CD8-positive, alpha-beta memory T cell (primary cell): ENCODE results near the gene TAX1BP1. TPM values are rescaled to one million over a fixed set of nuclear protein-coding genes. Genes with fewer than 3 reads are reported as not detected.

Experiments used
- CTCF ChIA-PET: fragments of 350-600 bp; sonication (Branson Sonifier 250); formaldehyde crosslinking; loops from one replicate; lab custom pipeline; 2021; ENCODE audit warnings: antibody characterized with exemption; lab: Charles Lee
- POLR2A ChIA-PET: fragments of 350-600 bp; sonication (Branson Sonifier 250); formaldehyde crosslinking; loops from one replicate; lab custom pipeline; 2021; ENCODE audit warnings: antibody characterized with exemption; lab: Charles Lee
- DNase-seq, 5 donors: peaks; one replicate each; pipeline versions ENCODE4 v3.0.0 to v3.0.0-alpha.2; 2020 to 2022; ENCODE audit warnings: mixed read lengths in 1 of 5
- H3K27ac ChIP-seq: one replicate; pipeline ENCODE4 v1.7.0; 2013; ENCODE audit warnings: low read depth, mild to moderate bottlenecking, low read length, moderate library complexity
- H3K27me3 ChIP-seq: 2 replicates; pipeline ENCODE4 v1.7.0; 2013; ENCODE audit warnings: low read length, mild to moderate bottlenecking; ENCODE audit not compliant: insufficient read depth, poor library complexity, severe bottlenecking
- H3K36me3 ChIP-seq: 2 replicates; pipeline ENCODE4 v1.7.0; 2013; ENCODE audit warnings: mild to moderate bottlenecking, low read length, moderate library complexity; ENCODE audit not compliant: insufficient read depth
- H3K4me1 ChIP-seq: 2 replicates; pipeline ENCODE4 v1.7.0; 2013; ENCODE audit warnings: mild to moderate bottlenecking, low read length, moderate library complexity; ENCODE audit not compliant: insufficient read depth
- H3K4me3 ChIP-seq: 2 replicates; pipeline ENCODE4 v1.7.0; 2013; ENCODE audit warnings: mild to moderate bottlenecking, low read length
- H3K9me3 ChIP-seq: 2 replicates; pipeline ENCODE4 v1.7.0; 2013; ENCODE audit warnings: mild to moderate bottlenecking, low read length
- H3K27ac Mint-ChIP-seq, 8 donors: one replicate each; pipeline ENCODE4 v1.8.0; 2020 to 2021; ENCODE audit warnings: mixed read lengths in 8 of 8, mild to moderate bottlenecking in 6 of 8, inconsistent platforms in 3 of 8, moderate library complexity in 3 of 8
- H3K27me3 Mint-ChIP-seq, 2 donors: one replicate each; pipeline ENCODE4 v1.8.0; 2020 to 2021; ENCODE audit warnings: mixed read lengths in 2 of 2, mild to moderate bottlenecking in 1 of 2, moderate library complexity in 1 of 2
- H3K36me3 Mint-ChIP-seq, 3 donors: one replicate each; pipeline ENCODE4 v1.8.0; 2020 to 2021; ENCODE audit warnings: mixed read lengths in 3 of 3, inconsistent platforms in 1 of 3, mild to moderate bottlenecking in 1 of 3
- H3K4me1 Mint-ChIP-seq, 3 donors: one replicate each; pipeline ENCODE4 v1.8.0; 2020 to 2021; ENCODE audit warnings: mixed read lengths in 3 of 3, inconsistent platforms in 1 of 3, mild to moderate bottlenecking in 1 of 3
- H3K4me3 Mint-ChIP-seq, 7 donors: one replicate each; pipeline ENCODE4 v1.8.0; 2020 to 2021; ENCODE audit warnings: mixed read lengths in 7 of 7, mild to moderate bottlenecking in 6 of 7, moderate library complexity in 4 of 7, inconsistent platforms in 2 of 7
- H3K9me3 Mint-ChIP-seq, 5 donors: one replicate each; pipeline ENCODE4 v1.8.0; 2020 to 2022; ENCODE audit warnings: mixed read lengths in 5 of 5, mild to moderate bottlenecking in 3 of 5, moderate library complexity in 2 of 5, inconsistent platforms in 1 of 5
- polyA plus RNA-seq: library from polyadenylated mRNA; unstranded; fragments of 300-500 nt; fragmentation: Illumina TruSeq; gene quantifications from one replicate; pipeline ENCODE4 v1.2.3, GENCODE V29; 2021
- total RNA-seq, 2 experiments: library from RNA; stranded (reverse); gene quantifications; one replicate each; pipeline ENCODE4 v1.2.3, GENCODE V29; 2021

Gene TAX1BP1
- total and polyA plus RNA-seq, 3 experiments from 2014 or later, result 80.8 to 135 (median 82.1) TPM

DNA sequence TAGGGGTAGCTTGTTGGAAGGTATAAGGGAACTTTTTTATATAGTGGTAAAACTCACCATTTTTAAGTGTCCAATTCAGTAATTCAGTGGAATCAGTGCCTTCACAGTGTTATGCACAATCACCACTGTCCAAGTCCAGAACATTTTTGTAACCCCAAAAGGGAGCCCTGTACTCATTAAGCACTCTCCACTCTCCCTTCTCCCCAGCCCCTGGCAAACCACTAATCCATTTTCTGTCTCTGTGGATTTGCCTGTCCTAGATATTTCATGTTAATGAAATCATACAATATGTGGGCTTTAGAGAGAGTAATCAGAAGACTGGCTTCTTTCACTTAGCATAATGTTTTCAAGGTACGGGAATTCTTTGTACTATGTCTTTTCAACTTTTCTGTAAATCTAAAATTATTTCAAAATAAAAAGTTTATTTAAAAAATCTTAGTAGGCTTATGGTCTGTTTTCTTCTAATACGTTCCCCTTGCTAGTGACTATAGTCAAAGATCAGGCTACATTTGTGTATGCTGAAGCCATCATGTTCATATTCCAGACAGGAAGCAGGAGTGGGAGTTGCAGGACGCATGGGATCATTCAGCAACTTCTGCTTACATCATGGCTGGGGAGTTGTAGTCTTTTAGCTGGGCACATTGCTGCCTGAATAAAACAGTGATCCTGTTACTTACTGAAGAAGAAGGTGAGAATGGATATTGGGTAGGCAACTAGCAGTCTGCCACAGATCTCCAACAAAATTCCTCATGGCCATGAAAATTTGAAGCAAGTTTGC lies 35.4 kb upstream of the TAX1BP1 start:
- H3K4me3 ChIP-seq, result no peak overlapping the region
- no peak overlapping the region for H3K4me3 Mint-ChIP-seq
- H3K9me3 Mint-ChIP-seq, result no peaks in the 10 kb centered on the region
- ChIA-PET CTCF (no interaction called here), POLR2A (no interaction called here)
- H3K4me1 Mint-ChIP-seq, result no peaks in the 10 kb centered on the region
- no peak overlapping the region for H3K27ac ChIP-seq
- no peak for DNase-seq
- H3K9me3 ChIP-seq, result no peaks in the 10 kb centered on the region
- peaks cover 12 to 31% of the 10 kb centered on the region in 2 donors for H3K27me3 Mint-ChIP-seq
- H3K4me1 ChIP-seq, result no peaks in the 10 kb centered on the region
- no peaks in the 10 kb centered on the region for H3K36me3 ChIP-seq
- no peak overlapping the region for H3K27ac Mint-ChIP-seq
- no peaks in the 10 kb centered on the region for H3K36me3 Mint-ChIP-seq
- no peaks in the 10 kb centered on the region for H3K27me3 ChIP-seq

DNA sequence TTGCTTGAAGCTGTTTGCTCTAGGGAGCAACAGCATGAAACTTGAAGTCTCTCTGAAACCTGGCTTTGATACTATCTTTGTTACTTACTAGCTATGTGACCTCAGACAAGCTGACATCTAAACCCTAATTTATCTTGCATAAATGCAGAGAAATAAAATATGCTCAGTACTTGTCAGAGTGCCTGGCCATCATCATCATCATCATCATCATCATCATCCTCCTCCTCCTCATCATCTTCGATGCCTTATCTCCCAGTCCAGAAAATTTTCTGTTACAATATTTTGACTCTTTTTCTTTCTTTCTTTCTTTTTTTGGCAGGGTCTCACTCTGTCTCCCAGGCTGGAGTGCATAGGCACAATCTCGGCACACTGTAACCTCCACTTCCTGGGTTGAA lies 34.8 kb upstream of the TAX1BP1 start:
- Mint-ChIP-seq H3K27me3 (peaks cover 12 to 31% of the 10 kb centered on the region in 2 donors), H3K27ac (no peak overlapping the region), H3K9me3 (no peaks in the 10 kb centered on the region), H3K36me3 (no peaks in the 10 kb centered on the region), H3K4me3 (no peak overlapping the region), H3K4me1 (no peaks in the 10 kb centered on the region)
- Histone ChIP-seq H3K27ac (no peak overlapping the region), H3K4me1 (no peaks in the 10 kb centered on the region), H3K36me3 (no peaks in the 10 kb centered on the region), H3K27me3 (no peaks in the 10 kb centered on the region), H3K9me3 (no peaks in the 10 kb centered on the region), H3K4me3 (no peak overlapping the region)
- no peak for DNase-seq
- ChIA-PET POLR2A (no interaction called here), CTCF (no interaction called here)

DNA sequence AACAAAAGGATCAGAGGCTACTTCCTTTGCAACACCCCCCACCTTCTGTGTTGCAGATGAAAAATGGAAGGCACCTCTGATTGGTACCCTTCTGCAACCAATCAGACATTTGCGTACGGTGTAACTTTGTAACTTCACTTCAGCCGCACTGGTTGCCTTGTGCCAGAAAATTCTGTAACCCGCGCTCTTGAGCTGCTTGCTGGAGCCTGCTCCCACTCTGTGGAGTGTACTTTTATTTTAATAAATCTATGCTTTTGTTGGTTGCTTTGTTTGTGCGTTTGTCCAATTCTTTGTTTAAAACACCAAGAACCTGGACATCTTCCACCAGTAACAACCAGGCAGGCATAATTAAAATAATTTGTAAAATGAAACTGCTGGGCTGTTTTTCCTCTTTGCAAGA lies 31.5 kb upstream of the TAX1BP1 start:
- H3K36me3 ChIP-seq, result no peaks in the 10 kb centered on the region
- DNase-seq, result no peak
- Mint-ChIP-seq H3K4me1 (no peaks in the 10 kb centered on the region), H3K4me3 (no peak overlapping the region), H3K9me3 (no peaks in the 10 kb centered on the region), H3K27me3 (peaks cover 9 to 18% of the 10 kb centered on the region in 2 donors), H3K36me3 (peaks cover 0 to 3% (median 2%) of the 10 kb centered on the region in 3 donors), H3K27ac (no peak overlapping the region)
- ChIA-PET POLR2A (no interaction called here), CTCF (no interaction called here)
- H3K4me1 ChIP-seq, result no peaks in the 10 kb centered on the region
- H3K27ac ChIP-seq, result no peak overlapping the region
- H3K27me3 ChIP-seq, result no peaks in the 10 kb centered on the region
- no peaks in the 10 kb centered on the region for H3K9me3 ChIP-seq
- no peak overlapping the region for H3K4me3 ChIP-seq

GRCh38 chr7:27709137-27710075 lies 30.6 kb upstream of the TAX1BP1 start:
- Mint-ChIP-seq H3K27ac (no peak overlapping the region), H3K4me1 (no peaks in the 10 kb centered on the region), H3K36me3 (peaks cover 0 to 3% (median 2%) of the 10 kb centered on the region in 3 donors), H3K27me3 (peaks cover 14 to 22% of the 10 kb centered on the region in 2 donors), H3K4me3 (no peak overlapping the region), H3K9me3 (no peaks in the 10 kb centered on the region)
- DNase-seq, result no peak
- Histone ChIP-seq H3K27ac (no peak overlapping the region), H3K27me3 (no peaks in the 10 kb centered on the region), H3K9me3 (no peaks in the 10 kb centered on the region), H3K36me3 (no peaks in the 10 kb centered on the region), H3K4me3 (no peak overlapping the region), H3K4me1 (no peaks in the 10 kb centered on the region)
- CTCF ChIA-PET, result no interaction called here
- POLR2A ChIA-PET, result no interaction called here

DNA sequence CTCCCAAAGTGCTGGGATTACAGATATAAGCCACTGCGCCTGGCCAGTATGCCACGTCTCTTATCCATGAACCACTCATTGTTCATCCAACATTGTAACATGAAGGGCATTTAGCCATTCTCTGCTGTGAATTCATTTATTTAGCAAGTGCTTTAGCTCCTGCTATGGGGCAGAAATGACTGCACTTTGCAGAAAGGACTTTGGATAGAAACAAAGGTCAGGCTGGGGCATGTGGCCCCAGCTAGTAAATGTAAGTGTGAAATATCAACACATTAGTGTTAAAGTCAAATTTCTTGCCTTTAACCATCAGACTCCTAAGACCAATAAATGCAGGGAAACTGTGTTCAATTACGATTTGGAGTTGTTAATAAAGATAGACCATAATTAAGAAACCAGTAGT lies 27.7 kb upstream of the TAX1BP1 start:
- CTCF ChIA-PET, result no interaction called here

GRCh38 chr7:27714831-27715444 lies 25.0 kb upstream of the TAX1BP1 start:
- ChIA-PET CTCF (no interaction called here), POLR2A (no interaction called here)
- H3K4me1 Mint-ChIP-seq, result no peaks in the 10 kb centered on the region
- Histone ChIP-seq H3K27me3 (no peaks in the 10 kb centered on the region), H3K4me1 (no peaks in the 10 kb centered on the region), H3K4me3 (no peak overlapping the region), H3K9me3 (no peaks in the 10 kb centered on the region), H3K27ac (no peak overlapping the region), H3K36me3 (no peaks in the 10 kb centered on the region)
- no peak for DNase-seq
- no peaks in the 10 kb centered on the region for H3K9me3 Mint-ChIP-seq
- H3K36me3 Mint-ChIP-seq, result peaks cover 0 to 3% (median 2%) of the 10 kb centered on the region in 3 donors
- no peak overlapping the region for H3K27ac Mint-ChIP-seq
- no peak overlapping the region for H3K4me3 Mint-ChIP-seq
- H3K27me3 Mint-ChIP-seq, result peaks cover 7 to 25% of the 10 kb centered on the region in 2 donors

More for the DNA sequence above, 27.7 kb upstream of the TAX1BP1 start:
- Mint-ChIP-seq H3K27ac (no peak overlapping the region), H3K27me3 (peaks cover 7 to 25% of the 10 kb centered on the region in 2 donors), H3K9me3 (no peaks in the 10 kb centered on the region), H3K36me3 (peaks cover 0 to 3% (median 2%) of the 10 kb centered on the region in 3 donors), H3K4me1 (no peaks in the 10 kb centered on the region), H3K4me3 (no peak overlapping the region)
- POLR2A ChIA-PET, result no interaction called here
- H3K27ac ChIP-seq, result no peak overlapping the region
- no peaks in the 10 kb centered on the region for H3K4me1 ChIP-seq
- no peak for DNase-seq
- no peaks in the 10 kb centered on the region for H3K27me3 ChIP-seq
- H3K9me3 ChIP-seq, result no peaks in the 10 kb centered on the region
- no peak overlapping the region for H3K4me3 ChIP-seq
- H3K36me3 ChIP-seq, result no peaks in the 10 kb centered on the region

- CTCF ChIA-PET, result no interaction called here
- DNase-seq, result no peak
Observed at GRCh38 chr7:27723085-27723484, 16.9 kb upstream of the TAX1BP1 start.

GRCh38 chr7:27727058-27727457 lies 12.9 kb upstream of the TAX1BP1 start:
- no peak for DNase-seq
- H3K4me1 ChIP-seq, result no peaks in the 10 kb centered on the region
- no peak overlapping the region for H3K4me3 Mint-ChIP-seq
- H3K36me3 Mint-ChIP-seq, result no peaks in the 10 kb centered on the region
- no peaks in the 10 kb centered on the region for H3K27me3 ChIP-seq
- POLR2A ChIA-PET, result no interaction called here
- no peak overlapping the region for H3K27ac Mint-ChIP-seq
- H3K9me3 Mint-ChIP-seq, result no peaks in the 10 kb centered on the region
- no peak overlapping the region for H3K4me3 ChIP-seq
- CTCF ChIA-PET, result no interaction called here
- H3K9me3 ChIP-seq, result no peaks in the 10 kb centered on the region
- H3K36me3 ChIP-seq, result no peaks in the 10 kb centered on the region
- no peak overlapping the region for H3K27ac ChIP-seq
- H3K4me1 Mint-ChIP-seq, result peaks cover 3 to 5% (median 4%) of the 10 kb centered on the region in 3 donors
- H3K27me3 Mint-ChIP-seq, result peaks cover 5 to 6% of the 10 kb centered on the region in 2 donors

More at GRCh38 chr7:27723085-27723484, 16.9 kb upstream of the TAX1BP1 start:
- POLR2A ChIA-PET, result no interaction called here
- H3K9me3 ChIP-seq, result no peaks in the 10 kb centered on the region
- no peaks in the 10 kb centered on the region for H3K27me3 ChIP-seq
- Mint-ChIP-seq H3K36me3 (no peaks in the 10 kb centered on the region), H3K27me3 (peaks cover 0 to 1% of the 10 kb centered on the region in 2 donors), H3K4me1 (peaks cover 3 to 5% (median 4%) of the 10 kb centered on the region in 3 donors), H3K27ac (no peak overlapping the region), H3K4me3 (no peak overlapping the region), H3K9me3 (no peaks in the 10 kb centered on the region)
- H3K4me1 ChIP-seq, result no peaks in the 10 kb centered on the region
- H3K27ac ChIP-seq, result no peak overlapping the region
- no peaks in the 10 kb centered on the region for H3K36me3 ChIP-seq
- no peak overlapping the region for H3K4me3 ChIP-seq
